ENCODE measurements around the gene DIPK1C. TPM values are rescaled to one million over a fixed set of nuclear protein-coding genes. Genes with fewer than 3 reads are reported as not detected.

The DIPK1C gene
- total and polyA plus RNA-seq, 9 of the 15 experiments (the other 6 are each of a cell fraction or from before 2014, with no cell fraction given), result 0.04 to 0.32 (median 0.15) TPM; not detected in 2

- ATAC-seq (no peak), DNase-seq (ENCODE audit: extremely low read depth in 1 of 4, low spot score in 3 of 4) (no peak), FAIRE-seq (no peak)
- ChIA-PET CTCF (ENCODE audit: low intra/inter-chr PET ratio) (no interaction called here), POLR2A (no interaction called here)
- intact Hi-C loops (cut with micrococcal nuclease) (no loop called here), in situ Hi-C loops (cut with MboI) (no loop called here)
- BruUV-seq (replicated peaks), result no TSS peak
- H4K20me1 ChIP-seq (replicated peaks; ENCODE audit: control insufficient read depth, insufficient read depth, low read length), result no peaks in the 10 kb centered on the region
- no peaks in the 10 kb centered on the region for H3K36me3 ChIP-seq (ENCODE audit: control insufficient read depth, insufficient read depth, low read length)
- H3K4me1 ChIP-seq (replicated peaks in 1 of 2; ENCODE audit: control insufficient read depth in 2 of 2, insufficient read depth in 2 of 2, low read length in 2 of 2), result no peaks in the 10 kb centered on the region
- no peak for TF ChIP-seq POLR2A (conservative IDR thresholded peaks at IDR 0.05)
- TF ChIP-seq TAF15 (IDR thresholded peaks at IDR 0.05; ENCODE audit: low read depth, low read length), result no peak
- TF ChIP-seq ZNF436 (CRISPR knock-in tag; IDR thresholded peaks at IDR 0.05), result no peak
- no peak for TF ChIP-seq ZNF740 (CRISPR knock-in tag; IDR thresholded peaks at IDR 0.05)
- TF ChIP-seq ZNF740 (tag; IDR thresholded peaks at IDR 0.05), result no peak
- no peak for TF ChIP-seq PURB (CRISPR knock-in tag; IDR thresholded peaks at IDR 0.05; ENCODE audit: low read depth)
- TF ChIP-seq BCOR (IDR thresholded peaks at IDR 0.05), result no peak
- no peak for TF ChIP-seq ZNF512 (tag; IDR thresholded peaks at IDR 0.05)
- no peak for TF ChIP-seq POLR2G (IDR thresholded peaks at IDR 0.05; ENCODE audit: low read depth, low read length)
- no peak for TF ChIP-seq CBFA2T3 (IDR thresholded peaks at IDR 0.05)
- no peak for TF ChIP-seq ZNF592 (IDR thresholded peaks at IDR 0.05)
- H3K9ac ChIP-seq (ENCODE audit: insufficient read depth in 1 of 2, low read depth in 2 of 2, low read length in 2 of 2), result no peak overlapping the region
- peaks cover 16 to 53% of the 10 kb centered on the region in 2 experiments for H3K27me3 ChIP-seq (ENCODE audit: control insufficient read depth in 2 of 2, insufficient read depth in 2 of 2, low read length in 2 of 2)
- no peaks in the 10 kb centered on the region for H3K79me2 ChIP-seq (ENCODE audit: control insufficient read depth, insufficient read depth, low read length)
- no peaks in the 10 kb centered on the region for H3K9me3 ChIP-seq (replicated peaks; ENCODE audit: control insufficient read depth, insufficient read depth, low read depth, low read length)
- no peak overlapping the region for H3K27ac ChIP-seq (ENCODE audit: extremely low read depth, low read depth, low read length)
- no peaks in the 10 kb centered on the region for H3K9me1 ChIP-seq (ENCODE audit: control insufficient read depth, insufficient read depth, low read length)
- no peak overlapping the region for H3K4me2 ChIP-seq (ENCODE audit: insufficient read depth, low read length)
- WGBS (ENCODE audit: insufficient coverage, low coverage, missing lambda C conversion rate), result 0% methylated on average over 3 of the region's 4 CpGs
- no peak overlapping the region for H3K4me3 ChIP-seq
- no peak overlapping the region for H2AFZ ChIP-seq (ENCODE audit: low read depth, low read length)
These were observed 31.9 kb downstream of the DIPK1C start for GRCh38 chr18:74425161-74425560.
